HCT116 (cell line): ENCODE data around the gene WDR59. TPM values are rescaled to one million over a fixed set of nuclear protein-coding genes. Genes with fewer than 3 reads are reported as not detected.

ENCODE experiments used
- ATAC-seq: fragments of 200-7000 bp; cut with Tn5 transposase; 2 replicates; pipeline ENCODE4 v1.9.1; 2020; ENCODE audit warnings: mild to moderate bottlenecking, moderate library complexity
- BruUV-seq: library from RNA; stranded (reverse); fragments of 400-500 nt; replicated peaks from 2 replicates; lab custom pipeline; 2021; lab: Mats Ljungman, UMichigan
- CTCF ChIA-PET: fragments of 300-600 bp; sonication (Branson Sonifier 250); formaldehyde crosslinking; loops from one replicate; lab custom pipeline; 2021; ENCODE audit warnings: antibody characterized with exemption; lab: Charles Lee
- POLR2A ChIA-PET: fragments of 300-600, 350-600 bp; sonication (Branson Sonifier 250); formaldehyde crosslinking; loops from one replicate; lab custom pipeline; 2021; ENCODE audit warnings: antibody characterized with exemption; lab: Charles Lee
- RAD21 ChIA-PET, 2 experiments: fragments of 300-600 bp; sonication (Branson Sonifier 250); formaldehyde crosslinking; loops; one replicate each; lab custom pipeline; 2023; ENCODE audit warnings: low total read pairs in 2 of 2; ENCODE audit not compliant: uncharacterized antibody in 2 of 2, unreplicated experiment in 2 of 2, low non-redundant PET in 1 of 2; lab: Charles Lee
- DNase-seq: peaks from one replicate; pipeline ENCODE4 v3.0.0-alpha.2; 2010; ENCODE audit warnings: low read depth, low spot score
- H2AFZ ChIP-seq: fragments of 200-600 bp; shearing (Covaris generic), sonication (generic); 2 replicates; pipeline ENCODE4 v1.6.1; 2017; ENCODE audit warnings: low read depth, mixed run types, mixed read lengths, antibody characterized with exemption, low read length; ENCODE audit not compliant: poor library complexity, severe bottlenecking
- H3K27ac ChIP-seq: 2 replicates; pipeline ENCODE4 v1.5.1; 2012; ENCODE audit warnings: low read depth, low read length
- H3K27me3 ChIP-seq: fragments of 200-600 bp; sonication (generic); 2 replicates; pipeline ENCODE4 v1.6.1; 2016; ENCODE audit warnings: mixed run types, low read length, mixed read lengths; ENCODE audit not compliant: insufficient read depth
- H3K36me3 ChIP-seq, 2 experiments: fragments of 200-500 bp in 1 of 2; fragments of 200-600 bp in 1 of 2; sonication (Bioruptor generic) in 1 of 2; sonication (generic) in 1 of 2; 2 replicates each; pipeline versions ENCODE4 v1.5.1 to v1.6.1; 2014 to 2016; ENCODE audit warnings: low read length in 2 of 2, inconsistent platforms in 1 of 2, mixed read lengths in 1 of 2, mixed run types in 1 of 2; ENCODE audit not compliant: insufficient read depth in 2 of 2, control insufficient read depth in 1 of 2
- H3K4me1 ChIP-seq, 2 experiments: fragments of 200-600 bp in 1 of 2; sonication (generic) in 1 of 2; 2 replicates each; pipeline versions ENCODE4 v1.5.1 to v1.6.1; 2012 to 2017; ENCODE audit warnings: low read length in 2 of 2, inconsistent platforms in 1 of 2, mild to moderate bottlenecking in 1 of 2, mixed read lengths in 1 of 2, mixed run types in 1 of 2, moderate library complexity in 1 of 2; ENCODE audit not compliant: insufficient read depth in 2 of 2, control insufficient read depth in 1 of 2
- H3K4me2 ChIP-seq: fragments of 200-600 bp; sonication (generic); 2 replicates; pipeline ENCODE4 v1.6.1; 2017; ENCODE audit warnings: mixed run types, low read length, mixed read lengths
- H3K4me3 ChIP-seq, 2 experiments: fragments of 200-600 bp in 1 of 2; sonication (generic) in 1 of 2; replicated peaks in 1 of 2; 2 replicates each; pipeline ENCODE4 v1.5.1; 2011 to 2016; ENCODE audit warnings: low read length in 2 of 2, control low read depth in 1 of 2, low read depth in 1 of 2, mild to moderate bottlenecking in 1 of 2, mixed read lengths in 1 of 2, mixed run types in 1 of 2
- H3K79me2 ChIP-seq: fragments of 200-600 bp; sonication (generic); 2 replicates; pipeline ENCODE4 v1.6.1; 2017; ENCODE audit warnings: mild to moderate bottlenecking, mixed run types, low read length, moderate library complexity, mixed read lengths; ENCODE audit not compliant: insufficient read depth
- H3K9ac ChIP-seq: fragments of 200-600 bp; sonication (generic); 2 replicates; pipeline ENCODE4 v1.6.1; 2016; ENCODE audit warnings: low read length, mixed read lengths
- H3K9me2 ChIP-seq: fragments of 200-600 bp; sonication (generic), shearing (Covaris generic); 2 replicates; pipeline ENCODE4 v1.6.1; 2017; ENCODE audit warnings: mixed run types, mild to moderate bottlenecking, moderate library complexity; ENCODE audit not compliant: insufficient read depth
- H3K9me3 ChIP-seq, 2 experiments: fragments of 200-500 bp in 1 of 2; fragments of 200-600 bp in 1 of 2; sonication (Bioruptor generic) in 1 of 2; sonication (generic) in 1 of 2; 2 replicates each; pipeline ENCODE4 v1.6.1; 2014 to 2017; ENCODE audit warnings: low read length in 2 of 2, mixed read lengths in 2 of 2, inconsistent platforms in 1 of 2, low read depth in 1 of 2, mild to moderate bottlenecking in 1 of 2, mixed run types in 1 of 2, moderate library complexity in 1 of 2; ENCODE audit not compliant: control insufficient read depth in 1 of 2, insufficient read depth in 1 of 2
- H4K20me1 ChIP-seq: fragments of 200-600 bp; sonication (generic), shearing (Covaris generic); 2 replicates; pipeline ENCODE4 v1.6.1; 2017; ENCODE audit warnings: mixed run types, mild to moderate bottlenecking, moderate library complexity; ENCODE audit not compliant: insufficient read depth
- CBX3 ChIP-seq: IDR thresholded peaks from 2 replicates; pipeline ENCODE4 v1.6.1; 2012; ENCODE audit warnings: low read depth
- CEBPB ChIP-seq: IDR thresholded peaks from 2 replicates; pipeline ENCODE4 v1.6.1; 2012; ENCODE audit warnings: low read depth
- ELF1 ChIP-seq: IDR thresholded peaks from 2 replicates; pipeline ENCODE4 v1.6.1; 2012; ENCODE audit warnings: low read depth, borderline replicate concordance
- EZH2 ChIP-seq: fragments of 200-600 bp; sonication (generic); IDR thresholded peaks from 2 replicates; pipeline ENCODE4 v1.6.1; 2017; ENCODE audit warnings: antibody characterized with exemption, mixed run types
- EZH2phosphoT487 ChIP-seq: fragments of 200-600 bp; IDR thresholded peaks from 2 replicates; pipeline ENCODE4 v1.6.1; 2018; ENCODE audit warnings: antibody characterized with exemption, borderline replicate concordance
- FOSL1 ChIP-seq: IDR thresholded peaks from 2 replicates; pipeline ENCODE4 v1.6.1; 2012; ENCODE audit warnings: low read depth
- JUND ChIP-seq: IDR thresholded peaks from 2 replicates; pipeline ENCODE4 v1.6.1; 2012
- POLR2A ChIP-seq: IDR thresholded peaks from 2 replicates; pipeline ENCODE4 v1.7.0; 2011; ENCODE audit warnings: borderline replicate concordance; ENCODE audit not compliant: insufficient read depth, insufficient read length; ENCODE audit errors: extremely low read depth
- POLR2AphosphoS5 ChIP-seq: IDR thresholded peaks from 2 replicates; pipeline ENCODE4 v1.6.1; 2011; ENCODE audit warnings: mild to moderate bottlenecking, low read depth, low read length, moderate library complexity
- RAD21 ChIP-seq: IDR thresholded peaks from 2 replicates; pipeline ENCODE4 v1.6.1; 2012; ENCODE audit warnings: low read depth, mild to moderate bottlenecking
- SIN3A ChIP-seq: IDR thresholded peaks from 2 replicates; pipeline ENCODE4 v1.6.1; 2012; ENCODE audit warnings: low read depth
- SP1 ChIP-seq: IDR thresholded peaks from 2 replicates; pipeline ENCODE4 v1.6.1; 2012; ENCODE audit warnings: low read depth
- SRF ChIP-seq: IDR thresholded peaks from 2 replicates; pipeline ENCODE4 v1.6.1; 2012; ENCODE audit warnings: low read depth
- TCF7L2 ChIP-seq: IDR thresholded peaks from 2 replicates; pipeline ENCODE4 v1.7.0; 2011; ENCODE audit warnings: borderline replicate concordance, inconsistent platforms; ENCODE audit not compliant: insufficient read depth, insufficient read length; ENCODE audit errors: extremely low read depth
- YY1 ChIP-seq: IDR thresholded peaks from 2 replicates; pipeline ENCODE4 v1.6.1; 2011; ENCODE audit warnings: low read length, low read depth, moderate library complexity, mild to moderate bottlenecking; ENCODE audit not compliant: insufficient replicate concordance; ENCODE audit errors: extremely low read depth
- ZNF274 ChIP-seq: fragments of 200-500 bp; sonication (Bioruptor generic); IDR thresholded peaks from 2 replicates; pipeline ENCODE4 v1.6.1; 2014; ENCODE audit warnings: mild to moderate bottlenecking, low read depth, low read length, inconsistent platforms
- intact Hi-C: fragments of 100-400 bp; cut with micrococcal nuclease; formaldehyde crosslinking; loops from 2 replicates; pipeline ENCODE4 v1.10.0; 2022
- total RNA-seq: library from RNA; stranded (reverse); gene quantifications from one replicate; pipeline ENCODE4 v1.2.1, GENCODE V29; 2021; ENCODE audit not compliant: unreplicated experiment
- TF ChIP-seq, protein P1 (sequence below): IDR thresholded peaks from 2 replicates; pipeline ENCODE4 v1.6.1; 2012
- TF ChIP-seq, protein P2 (sequence below): IDR thresholded peaks from 2 replicates; pipeline ENCODE4 v1.6.1; 2011; ENCODE audit warnings: mild to moderate bottlenecking, low read length, moderate library complexity; ENCODE audit not compliant: insufficient replicate concordance; ENCODE audit errors: extremely low read depth
- TF ChIP-seq, protein P3 (sequence below): IDR thresholded peaks from 2 replicates; pipeline ENCODE4 v1.6.1; 2012
- TF ChIP-seq, protein P4 (sequence below): IDR thresholded peaks from 2 replicates; pipeline ENCODE4 v1.6.1; 2012; ENCODE audit warnings: low read depth

Gene WDR59
- total RNA-seq, 1 experiment from 2014 or later = 96.9 TPM

DNA sequence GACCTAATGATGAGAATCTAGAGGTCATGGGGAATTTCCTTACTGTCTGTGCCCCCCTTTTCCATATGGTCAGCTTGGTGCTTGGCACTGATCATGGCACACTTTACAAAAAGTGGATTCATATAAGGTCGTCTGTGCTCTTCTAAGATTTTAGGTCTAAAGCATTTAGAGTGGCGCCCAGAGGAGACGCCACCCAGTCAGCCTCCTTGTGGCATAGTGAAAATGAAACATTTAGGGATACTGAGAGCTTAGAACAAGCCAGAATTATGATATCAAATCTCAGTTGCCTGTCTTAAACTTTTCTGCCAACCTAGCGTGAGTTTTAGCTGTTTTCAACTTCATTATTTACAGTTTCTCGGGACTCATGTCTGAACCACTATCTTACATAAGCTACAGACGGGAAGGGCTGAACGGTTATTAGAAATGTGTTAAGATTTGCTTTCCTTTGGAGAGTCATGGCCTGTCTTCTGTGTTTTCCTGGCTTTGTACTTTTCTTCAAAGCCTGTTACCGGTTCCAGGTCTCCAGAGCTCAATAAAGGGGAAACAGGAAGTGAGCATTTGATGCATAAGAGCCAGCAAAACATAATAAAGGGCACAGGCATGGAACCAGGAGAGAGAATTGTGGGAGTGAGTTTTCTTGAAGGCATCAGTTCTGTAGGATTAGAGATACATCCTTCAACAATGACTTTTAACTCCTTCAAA is 27.6 kb upstream of the WDR59 start:
- intact Hi-C loops = no loop called here
- RAD21 ChIA-PET = interaction anchor here (1.2 to 1.3 kb wide), 2 partner anchors 99 kb away, joined by 3 to 4 read pairs; no protein-coding TSS in a partner anchor
- H3K27me3 ChIP-seq = no peaks in the 10 kb centered on the region
- peak overlapping the region; percentile 78 for H3K4me2 ChIP-seq
- peaks cover 0 to 4% of the 10 kb centered on the region in 2 experiments; a peak in 1 of 4 replicates for H3K36me3 ChIP-seq
- H3K4me3 ChIP-seq = peak overlapping the region; percentile 24 to 46
- H3K27ac ChIP-seq = peak overlapping the region; percentile 88
- H3K9me3 ChIP-seq = no peaks in the 10 kb centered on the region
- H3K9me2 ChIP-seq = no peaks in the 10 kb centered on the region
- no peaks in the 10 kb centered on the region for H4K20me1 ChIP-seq
- peak overlapping the region; percentile 59 for H3K9ac ChIP-seq
- H3K79me2 ChIP-seq = peaks cover 91% of the 10 kb centered on the region
- POLR2A ChIA-PET = interaction anchor here (0.8 to 1.3 kb wide), 4 partner anchors 14 to 99 kb away, joined by 3 to 6 read pairs (median 4); partner anchors contain the start of genes WDR59 and ZNRF1
- no TSS peak for BruUV-seq
- no peak overlapping the region for H2AFZ ChIP-seq
- CTCF ChIA-PET = interaction anchor here (1.6 to 3.3 kb wide), 3 partner anchors 14 to 98 kb away, joined by 4 to 19 read pairs (median 17); partner anchors contain the start of gene ZNRF1
- peak; percentile 15 for ATAC-seq
- peaks cover 73 to 83% of the 10 kb centered on the region in 2 experiments for H3K4me1 ChIP-seq
- no peak for DNase-seq
- no peak for TF ChIP-seq YY1
- TF ChIP-seq ELF1 = 0 out of 2 replicates have a peak, but pooled peaks have one; percentile 45
- TF ChIP-seq, protein P1, sequence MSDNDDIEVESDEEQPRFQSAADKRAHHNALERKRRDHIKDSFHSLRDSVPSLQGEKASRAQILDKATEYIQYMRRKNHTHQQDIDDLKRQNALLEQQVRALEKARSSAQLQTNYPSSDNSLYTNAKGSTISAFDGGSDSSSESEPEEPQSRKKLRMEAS = no peak
- TF ChIP-seq POLR2A = no peak
- no peak for TF ChIP-seq TCF7L2
- no peak for TF ChIP-seq RAD21
- TF ChIP-seq SRF = no peak
- TF ChIP-seq CBX3 = no peak
- no peak for TF ChIP-seq EZH2phosphoT487
- peak; percentile 53; the same call in 1 of the 2 replicates for TF ChIP-seq SP1
- TF ChIP-seq EZH2 = no peak
- TF ChIP-seq FOSL1 = peak; percentile 41
- TF ChIP-seq CEBPB = 0 out of 2 replicates have a peak, but pooled peaks have one; percentile 16
- TF ChIP-seq POLR2AphosphoS5 = no peak
- TF ChIP-seq, protein P2, sequence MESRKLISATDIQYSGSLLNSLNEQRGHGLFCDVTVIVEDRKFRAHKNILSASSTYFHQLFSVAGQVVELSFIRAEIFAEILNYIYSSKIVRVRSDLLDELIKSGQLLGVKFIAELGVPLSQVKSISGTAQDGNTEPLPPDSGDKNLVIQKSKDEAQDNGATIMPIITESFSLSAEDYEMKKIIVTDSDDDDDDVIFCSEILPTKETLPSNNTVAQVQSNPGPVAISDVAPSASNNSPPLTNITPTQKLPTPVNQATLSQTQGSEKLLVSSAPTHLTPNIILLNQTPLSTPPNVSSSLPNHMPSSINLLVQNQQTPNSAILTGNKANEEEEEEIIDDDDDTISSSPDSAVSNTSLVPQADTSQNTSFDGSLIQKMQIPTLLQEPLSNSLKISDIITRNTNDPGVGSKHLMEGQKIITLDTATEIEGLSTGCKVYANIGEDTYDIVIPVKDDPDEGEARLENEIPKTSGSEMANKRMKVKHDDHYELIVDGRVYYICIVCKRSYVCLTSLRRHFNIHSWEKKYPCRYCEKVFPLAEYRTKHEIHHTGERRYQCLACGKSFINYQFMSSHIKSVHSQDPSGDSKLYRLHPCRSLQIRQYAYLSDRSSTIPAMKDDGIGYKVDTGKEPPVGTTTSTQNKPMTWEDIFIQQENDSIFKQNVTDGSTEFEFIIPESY = no peak
- TF ChIP-seq, protein P3, sequence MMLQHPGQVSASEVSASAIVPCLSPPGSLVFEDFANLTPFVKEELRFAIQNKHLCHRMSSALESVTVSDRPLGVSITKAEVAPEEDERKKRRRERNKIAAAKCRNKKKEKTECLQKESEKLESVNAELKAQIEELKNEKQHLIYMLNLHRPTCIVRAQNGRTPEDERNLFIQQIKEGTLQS = no peak; the same call in 1 of the 2 replicates
- TF ChIP-seq JUND = no peak
- TF ChIP-seq, protein P4, sequence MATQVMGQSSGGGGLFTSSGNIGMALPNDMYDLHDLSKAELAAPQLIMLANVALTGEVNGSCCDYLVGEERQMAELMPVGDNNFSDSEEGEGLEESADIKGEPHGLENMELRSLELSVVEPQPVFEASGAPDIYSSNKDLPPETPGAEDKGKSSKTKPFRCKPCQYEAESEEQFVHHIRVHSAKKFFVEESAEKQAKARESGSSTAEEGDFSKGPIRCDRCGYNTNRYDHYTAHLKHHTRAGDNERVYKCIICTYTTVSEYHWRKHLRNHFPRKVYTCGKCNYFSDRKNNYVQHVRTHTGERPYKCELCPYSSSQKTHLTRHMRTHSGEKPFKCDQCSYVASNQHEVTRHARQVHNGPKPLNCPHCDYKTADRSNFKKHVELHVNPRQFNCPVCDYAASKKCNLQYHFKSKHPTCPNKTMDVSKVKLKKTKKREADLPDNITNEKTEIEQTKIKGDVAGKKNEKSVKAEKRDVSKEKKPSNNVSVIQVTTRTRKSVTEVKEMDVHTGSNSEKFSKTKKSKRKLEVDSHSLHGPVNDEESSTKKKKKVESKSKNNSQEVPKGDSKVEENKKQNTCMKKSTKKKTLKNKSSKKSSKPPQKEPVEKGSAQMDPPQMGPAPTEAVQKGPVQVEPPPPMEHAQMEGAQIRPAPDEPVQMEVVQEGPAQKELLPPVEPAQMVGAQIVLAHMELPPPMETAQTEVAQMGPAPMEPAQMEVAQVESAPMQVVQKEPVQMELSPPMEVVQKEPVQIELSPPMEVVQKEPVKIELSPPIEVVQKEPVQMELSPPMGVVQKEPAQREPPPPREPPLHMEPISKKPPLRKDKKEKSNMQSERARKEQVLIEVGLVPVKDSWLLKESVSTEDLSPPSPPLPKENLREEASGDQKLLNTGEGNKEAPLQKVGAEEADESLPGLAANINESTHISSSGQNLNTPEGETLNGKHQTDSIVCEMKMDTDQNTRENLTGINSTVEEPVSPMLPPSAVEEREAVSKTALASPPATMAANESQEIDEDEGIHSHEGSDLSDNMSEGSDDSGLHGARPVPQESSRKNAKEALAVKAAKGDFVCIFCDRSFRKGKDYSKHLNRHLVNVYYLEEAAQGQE = no peak
- TF ChIP-seq ZNF274 = no peak
- no peak for TF ChIP-seq SIN3A
